Erythroblast (primary cell): ENCODE measurements around the gene SPN.

ENCODE experiments used
- GATA1 ChIP-seq: IDR thresholded peaks from 2 replicates; pipeline ENCODE4 v1.6.1; 2011; ENCODE audit warnings: low read depth, mild to moderate bottlenecking, control low read depth, low read length, moderate library complexity
- POLR2A ChIP-seq: IDR thresholded peaks from 2 replicates; pipeline ENCODE4 v1.6.1; 2011; ENCODE audit warnings: mild to moderate bottlenecking, low read length

- TF ChIP-seq POLR2A (no peak), GATA1 (no peak)
Measured at GRCh38 chr16:29710227-29711219, 47.5 kb downstream of the SPN start.
